Mesenchymal stem cell (in vitro differentiated cells and primary cell): ENCODE results near the gene PTCSC3.

ENCODE experiments used
- DNase-seq: peaks from one replicate; pipeline ENCODE4 v3.0.0-alpha.2; 2013
- H2AFZ ChIP-seq: one replicate; pipeline ENCODE4 v1.6.1; 2013; ENCODE audit warnings: low read depth, mild to moderate bottlenecking, control low read depth, inconsistent platforms, low read length, moderate library complexity
- H2AK5ac ChIP-seq: 2 replicates; pipeline ENCODE4 v1.6.1; 2013; ENCODE audit warnings: low read length, moderate library complexity, mild to moderate bottlenecking, inconsistent platforms; ENCODE audit not compliant: severe bottlenecking
- H2BK120ac ChIP-seq: one replicate; pipeline ENCODE4 v1.6.1; 2013; ENCODE audit warnings: low read depth, mild to moderate bottlenecking, inconsistent platforms, low read length, moderate library complexity
- H2BK12ac ChIP-seq, 2 experiments: one replicate each; pipeline ENCODE4 v1.6.1; 2013; ENCODE audit warnings: inconsistent platforms in 2 of 2, low read length in 2 of 2, mild to moderate bottlenecking in 2 of 2, moderate library complexity in 2 of 2, control low read depth in 1 of 2
- H2BK15ac ChIP-seq: one replicate; pipeline ENCODE4 v1.6.1; 2013; ENCODE audit warnings: mild to moderate bottlenecking, low read depth, inconsistent platforms; ENCODE audit not compliant: poor library complexity, severe bottlenecking
- H2BK5ac ChIP-seq: 2 replicates; pipeline ENCODE4 v1.6.1; 2013; ENCODE audit warnings: low read depth, mild to moderate bottlenecking, low read length, control low read depth, inconsistent platforms; ENCODE audit not compliant: poor library complexity, severe bottlenecking
- H3K14ac ChIP-seq, 2 experiments: one replicate each; pipeline ENCODE4 v1.6.1; 2013; ENCODE audit warnings: inconsistent platforms in 2 of 2, low read length in 2 of 2, control low read depth in 1 of 2, mild to moderate bottlenecking in 1 of 2, moderate library complexity in 1 of 2
- H3K18ac ChIP-seq, 2 experiments: one replicate each; pipeline ENCODE4 v1.6.1; 2013; ENCODE audit warnings: inconsistent platforms in 2 of 2, low read length in 2 of 2, control low read depth in 1 of 2, low read depth in 1 of 2, mild to moderate bottlenecking in 1 of 2
- H3K23ac ChIP-seq, 2 experiments: one replicate each; pipeline ENCODE4 v1.6.1; 2013; ENCODE audit warnings: inconsistent platforms in 2 of 2, low read length in 2 of 2, mild to moderate bottlenecking in 2 of 2, moderate library complexity in 2 of 2, control low read depth in 1 of 2
- H3K27ac ChIP-seq: 2 replicates; pipeline ENCODE4 v1.5.1; 2013; ENCODE audit warnings: mild to moderate bottlenecking, moderate library complexity, low read length, control low read depth, inconsistent platforms; ENCODE audit not compliant: poor library complexity, severe bottlenecking
- H3K27me3 ChIP-seq, 2 experiments: 2 replicates each; pipeline versions ENCODE4 v1.6.1 to v1.7.0; 2013; ENCODE audit warnings: low read length in 2 of 2, mild to moderate bottlenecking in 2 of 2, moderate library complexity in 2 of 2, control low read depth in 1 of 2, inconsistent platforms in 1 of 2; ENCODE audit not compliant: control insufficient read depth in 1 of 2, insufficient read depth in 1 of 2
- H3K36me3 ChIP-seq, 2 experiments: 2 replicates each; pipeline versions ENCODE4 v1.6.1 to v1.7.0; 2013; ENCODE audit warnings: low read length in 2 of 2, control low read depth in 1 of 2, inconsistent platforms in 1 of 2, low read depth in 1 of 2, mild to moderate bottlenecking in 1 of 2; ENCODE audit not compliant: insufficient read depth in 2 of 2, control insufficient read depth in 1 of 2
- H3K4ac ChIP-seq, 2 experiments: one replicate each; pipeline ENCODE4 v1.6.1; 2013; ENCODE audit warnings: inconsistent platforms in 2 of 2, low read length in 2 of 2, mild to moderate bottlenecking in 2 of 2, moderate library complexity in 2 of 2, control low read depth in 1 of 2, low read depth in 1 of 2
- H3K4me1 ChIP-seq: 2 replicates; pipeline ENCODE4 v1.6.1; 2013; ENCODE audit warnings: low read depth, low read length, control low read depth; ENCODE audit not compliant: control insufficient read depth, insufficient read depth
- H3K4me2 ChIP-seq: 2 replicates; pipeline ENCODE4 v1.6.1; 2013; ENCODE audit warnings: low read length, mild to moderate bottlenecking, inconsistent platforms; ENCODE audit not compliant: poor library complexity, severe bottlenecking
- H3K4me3 ChIP-seq, 2 experiments: 2 replicates each; pipeline versions ENCODE4 v1.5.1 to v1.7.0; 2013; ENCODE audit warnings: low read length in 2 of 2, mild to moderate bottlenecking in 2 of 2, control low read depth in 1 of 2, low read depth in 1 of 2; ENCODE audit not compliant: insufficient read depth in 1 of 2
- H3K79me1 ChIP-seq: replicated peaks from 2 replicates; pipeline ENCODE4 v1.6.1; 2013; ENCODE audit warnings: mild to moderate bottlenecking, control low read depth, low read length, inconsistent platforms; ENCODE audit not compliant: poor library complexity, severe bottlenecking
- H3K9ac ChIP-seq: 2 replicates; pipeline ENCODE4 v1.7.0; 2013; ENCODE audit warnings: mild to moderate bottlenecking, low read length, moderate library complexity
- H3K9me3 ChIP-seq: 2 replicates; pipeline ENCODE4 v1.7.0; 2013; ENCODE audit warnings: mild to moderate bottlenecking, low read length; ENCODE audit not compliant: control insufficient read depth
- H4K8ac ChIP-seq: one replicate; pipeline ENCODE4 v1.6.1; 2013; ENCODE audit warnings: inconsistent platforms, mild to moderate bottlenecking, low read length, moderate library complexity
- H4K91ac ChIP-seq: one replicate; pipeline ENCODE4 v1.6.1; 2013; ENCODE audit warnings: mild to moderate bottlenecking, low read length, inconsistent platforms
- WGBS: methylation state at CpG from one replicate; pipeline ENCODE4 v1.1.7; 2013; ENCODE audit warnings: mixed read lengths; 5-methylcytosine and 5-hydroxymethylcytosine counted together

The PTCSC3 gene

GRCh38 chr14:36130186-36130585 lies 46.3 kb downstream of the PTCSC3 start:
- Histone ChIP-seq H4K91ac (no peak overlapping the region), H3K4me1 (peaks cover 2% of the 10 kb centered on the region), H3K36me3 (no peaks in the 10 kb centered on the region), H3K4me3 (no peak overlapping the region), H2BK15ac (no peak overlapping the region), H3K14ac (no peak overlapping the region), H3K27ac (no peak overlapping the region), H3K23ac (no peak overlapping the region), H3K18ac (no peak overlapping the region), H3K4ac (no peak overlapping the region), H2BK120ac (no peak overlapping the region), H2BK5ac (no peak overlapping the region), H3K79me1 (no peaks in the 10 kb centered on the region), H2AFZ (no peak overlapping the region), H3K9ac (no peak overlapping the region), H4K8ac (no peak overlapping the region), H3K4me2 (no peak overlapping the region), H3K9me3 (peaks cover 6% of the 10 kb centered on the region), H2AK5ac (no peak overlapping the region), H2BK12ac (no peak overlapping the region), H3K27me3 (no peaks in the 10 kb centered on the region)
- WGBS = no CpG with 5 or more reads among the region's 1 CpG
- no peak for DNase-seq

- no peak overlapping the region for H3K4me3 ChIP-seq
- no peak overlapping the region for H2BK12ac ChIP-seq
- no peaks in the 10 kb centered on the region for H3K36me3 ChIP-seq
- no peak overlapping the region for H3K27ac ChIP-seq
- peaks cover 2% of the 10 kb centered on the region for H3K4me1 ChIP-seq
- no peak overlapping the region for H3K23ac ChIP-seq
- 100% methylated on average over 2 of the region's 2 CpGs for WGBS
- H2AFZ ChIP-seq = no peak overlapping the region
- no peak overlapping the region for H3K9ac ChIP-seq
- no peak overlapping the region for H2BK15ac ChIP-seq
- no peaks in the 10 kb centered on the region for H3K79me1 ChIP-seq
- no peak overlapping the region for H4K8ac ChIP-seq
- no peak overlapping the region for H3K4ac ChIP-seq
- no peaks in the 10 kb centered on the region for H3K27me3 ChIP-seq
- H3K18ac ChIP-seq = no peak overlapping the region
- H3K9me3 ChIP-seq = peaks cover 6% of the 10 kb centered on the region
- no peak overlapping the region for H3K4me2 ChIP-seq
- H3K14ac ChIP-seq = no peak overlapping the region
- H2BK120ac ChIP-seq = no peak overlapping the region
- H4K91ac ChIP-seq = no peak overlapping the region
- DNase-seq = no peak
- no peak overlapping the region for H2AK5ac ChIP-seq
- no peak overlapping the region for H2BK5ac ChIP-seq
Observed at GRCh38 chr14:36129181-36129580, 47.3 kb downstream of the PTCSC3 start.

GRCh38 chr14:36113341-36113740 lies 63.2 kb downstream of the PTCSC3 start:
- Histone ChIP-seq H3K27ac (no peak overlapping the region), H2BK15ac (no peak overlapping the region), H3K36me3 (no peaks in the 10 kb centered on the region), H2BK120ac (no peak overlapping the region), H2AK5ac (no peak overlapping the region), H3K4ac (no peak overlapping the region), H3K14ac (no peak overlapping the region), H3K4me2 (no peak overlapping the region), H4K91ac (no peak overlapping the region), H3K9ac (no peak overlapping the region), H2BK12ac (no peak overlapping the region), H2AFZ (no peak overlapping the region), H2BK5ac (no peak overlapping the region), H3K4me1 (no peaks in the 10 kb centered on the region), H4K8ac (no peak overlapping the region), H3K4me3 (no peak overlapping the region), H3K18ac (no peak overlapping the region), H3K9me3 (no peaks in the 10 kb centered on the region), H3K27me3 (peaks cover 0 to 3% of the 10 kb centered on the region in 2 experiments), H3K79me1 (no peaks in the 10 kb centered on the region), H3K23ac (no peak overlapping the region)
- no peak for DNase-seq
- 85% methylated on average over 3 of the region's 4 CpGs for WGBS

- H2BK12ac ChIP-seq = no peak overlapping the region
- no peak overlapping the region for H4K91ac ChIP-seq
- no peak overlapping the region for H3K27ac ChIP-seq
- no peaks in the 10 kb centered on the region for H3K79me1 ChIP-seq
- no peak overlapping the region for H3K18ac ChIP-seq
- no peak overlapping the region for H3K23ac ChIP-seq
- no peak overlapping the region for H3K14ac ChIP-seq
- no peak overlapping the region for H3K4ac ChIP-seq
- H3K4me1 ChIP-seq = no peaks in the 10 kb centered on the region
- no peak overlapping the region for H2AFZ ChIP-seq
- no peak overlapping the region for H3K9ac ChIP-seq
- no peak for DNase-seq
- no peak overlapping the region for H2BK120ac ChIP-seq
- H3K9me3 ChIP-seq = no peaks in the 10 kb centered on the region
- no peak overlapping the region for H2BK5ac ChIP-seq
- H4K8ac ChIP-seq = no peak overlapping the region
- H3K36me3 ChIP-seq = no peaks in the 10 kb centered on the region
- H2BK15ac ChIP-seq = no peak overlapping the region
- H2AK5ac ChIP-seq = no peak overlapping the region
- no peak overlapping the region for H3K4me3 ChIP-seq
- H3K4me2 ChIP-seq = no peak overlapping the region
- WGBS = 71% methylated on average over 2 of the region's 3 CpGs
- H3K27me3 ChIP-seq = peaks cover 0 to 3% of the 10 kb centered on the region in 2 experiments
Observed at GRCh38 chr14:36111822-36112583, 64.5 kb downstream of the PTCSC3 start.
